Panc1 (cell line): ENCODE measurements around the gene RPL37A.

ENCODE experiments used
- POLR2AphosphoS5 ChIP-seq: IDR thresholded peaks from 2 replicates; pipeline ENCODE4 v1.6.1; 2012; ENCODE audit warnings: mild to moderate bottlenecking, low read depth, low read length, moderate library complexity
- SIN3A ChIP-seq: IDR thresholded peaks from 2 replicates; pipeline ENCODE4 v1.6.1; 2012; ENCODE audit warnings: low read depth, mild to moderate bottlenecking, low read length, moderate library complexity, borderline replicate concordance; ENCODE audit not compliant: insufficient read depth
- TF ChIP-seq, protein P1 (sequence below): fragments of 450-650 bp; IDR thresholded peaks from 2 replicates; pipeline ENCODE4 v1.5.1; 2017; ENCODE audit warnings: mild to moderate bottlenecking

DNA sequence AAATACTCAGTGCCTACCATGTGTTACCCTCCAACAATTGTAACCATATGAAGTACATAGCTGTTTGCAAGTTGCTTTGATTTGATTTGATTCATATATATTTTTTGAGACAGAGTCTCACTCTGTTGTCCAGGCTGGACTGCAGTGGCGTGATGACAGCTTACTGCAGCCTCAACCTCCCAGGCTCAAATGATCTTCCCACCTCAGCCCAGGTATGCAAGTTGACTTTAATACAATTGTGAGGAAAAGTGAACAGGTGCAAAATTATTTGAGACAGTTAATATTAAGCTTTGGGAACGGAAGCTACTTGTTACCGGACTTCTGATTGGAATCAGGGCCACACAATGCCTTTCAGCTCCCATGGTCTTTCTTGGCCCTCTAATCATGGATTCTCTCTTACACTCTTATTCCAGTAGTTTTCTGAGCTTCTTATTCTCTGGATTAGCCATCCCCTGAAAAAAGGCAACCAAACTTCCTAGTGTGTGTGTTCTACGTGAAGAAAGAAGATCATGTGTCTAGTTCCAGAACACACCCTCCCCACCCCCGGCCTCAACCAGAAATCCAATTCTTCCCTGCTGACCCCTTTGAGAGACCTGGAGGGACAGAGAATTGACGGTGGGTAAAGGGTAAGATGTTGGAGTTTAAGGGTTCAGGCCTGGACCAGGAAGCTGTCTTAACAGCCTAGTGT is 1.1 kb upstream of the RPL37A start:
- TF ChIP-seq POLR2AphosphoS5, result no peak
- TF ChIP-seq, protein P1, sequence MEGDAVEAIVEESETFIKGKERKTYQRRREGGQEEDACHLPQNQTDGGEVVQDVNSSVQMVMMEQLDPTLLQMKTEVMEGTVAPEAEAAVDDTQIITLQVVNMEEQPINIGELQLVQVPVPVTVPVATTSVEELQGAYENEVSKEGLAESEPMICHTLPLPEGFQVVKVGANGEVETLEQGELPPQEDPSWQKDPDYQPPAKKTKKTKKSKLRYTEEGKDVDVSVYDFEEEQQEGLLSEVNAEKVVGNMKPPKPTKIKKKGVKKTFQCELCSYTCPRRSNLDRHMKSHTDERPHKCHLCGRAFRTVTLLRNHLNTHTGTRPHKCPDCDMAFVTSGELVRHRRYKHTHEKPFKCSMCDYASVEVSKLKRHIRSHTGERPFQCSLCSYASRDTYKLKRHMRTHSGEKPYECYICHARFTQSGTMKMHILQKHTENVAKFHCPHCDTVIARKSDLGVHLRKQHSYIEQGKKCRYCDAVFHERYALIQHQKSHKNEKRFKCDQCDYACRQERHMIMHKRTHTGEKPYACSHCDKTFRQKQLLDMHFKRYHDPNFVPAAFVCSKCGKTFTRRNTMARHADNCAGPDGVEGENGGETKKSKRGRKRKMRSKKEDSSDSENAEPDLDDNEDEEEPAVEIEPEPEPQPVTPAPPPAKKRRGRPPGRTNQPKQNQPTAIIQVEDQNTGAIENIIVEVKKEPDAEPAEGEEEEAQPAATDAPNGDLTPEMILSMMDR, result no peak
- no peak for TF ChIP-seq SIN3A
